GM12891 (cell line): Measurements from ENCODE around the gene HMCN2.

Source experiments
- DNase-seq: peaks from one replicate; pipeline ENCODE4 v3.0.0; 2011; ENCODE audit warnings: low spot score; ENCODE audit not compliant: insufficient read length
- FAIRE-seq: peaks from 2 replicates; lab custom pipeline; 2011; peaks lifted over from hg19 to GRCh38; lab: Jason Lieb, UNC
- PAX5 ChIP-seq: IDR thresholded peaks from 2 replicates; pipeline ENCODE4 v1.6.1; 2011; ENCODE audit warnings: low read length, moderate library complexity, mild to moderate bottlenecking; ENCODE audit not compliant: insufficient read depth, severe bottlenecking
- POLR2A ChIP-seq: IDR thresholded peaks from 2 replicates; pipeline ENCODE4 v1.6.1; 2011; ENCODE audit warnings: low read depth, low read length, control low read depth
- POLR2AphosphoS5 ChIP-seq: IDR thresholded peaks from 2 replicates; pipeline ENCODE4 v1.6.1; 2011; ENCODE audit warnings: low read depth, low read length, control low read depth
- POU2F2 ChIP-seq: IDR thresholded peaks from 2 replicates; pipeline ENCODE4 v1.6.1; 2011; ENCODE audit warnings: low read depth, mild to moderate bottlenecking, control low read depth, low read length, moderate library complexity
- SPI1 ChIP-seq: IDR thresholded peaks from 2 replicates; pipeline ENCODE4 v1.6.1; 2011; ENCODE audit warnings: low read depth, low read length, control low read depth
- TAF1 ChIP-seq: IDR thresholded peaks from 2 replicates; pipeline ENCODE4 v1.6.1; 2011; ENCODE audit warnings: low read depth, low read length, control low read depth

HMCN2 gene

GRCh38 chr9:130472184-130472705 is 206.7 kb downstream of the HMCN2 start:
- DNase-seq = no peak
- TF ChIP-seq POLR2AphosphoS5 (no peak), SPI1 (no peak), PAX5 (no peak), POLR2A (no peak), POU2F2 (no peak), TAF1 (no peak)
- FAIRE-seq = no peak

- DNase-seq (no peak), FAIRE-seq (no peak)
- no peak for TF ChIP-seq POLR2A
- TF ChIP-seq POLR2AphosphoS5 = no peak
- TF ChIP-seq PAX5 = no peak
- TF ChIP-seq SPI1 = no peak
- TF ChIP-seq POU2F2 = no peak
- no peak for TF ChIP-seq TAF1
Observed at GRCh38 chr9:130473009-130473408, 207.4 kb downstream of the HMCN2 start.

- FAIRE-seq (no peak), DNase-seq (no peak)
- no peak for TF ChIP-seq POLR2A
- TF ChIP-seq SPI1 = no peak
- TF ChIP-seq POLR2AphosphoS5 = no peak
- TF ChIP-seq TAF1 = no peak
- TF ChIP-seq PAX5 = no peak
- no peak for TF ChIP-seq POU2F2
Observed at GRCh38 chr9:130473566-130473965, 208.0 kb downstream of the HMCN2 start.

GRCh38 chr9:130474106-130474505 is 208.5 kb downstream of the HMCN2 start:
- FAIRE-seq = no peak
- no peak for DNase-seq
- TF ChIP-seq TAF1 = no peak
- no peak for TF ChIP-seq POLR2A
- no peak for TF ChIP-seq POU2F2
- no peak for TF ChIP-seq POLR2AphosphoS5
- TF ChIP-seq SPI1 = no peak
- no peak for TF ChIP-seq PAX5

- DNase-seq (no peak), FAIRE-seq (no peak)
- TF ChIP-seq TAF1 (no peak), POLR2AphosphoS5 (no peak), PAX5 (no peak), POU2F2 (no peak), POLR2A (no peak), SPI1 (no peak)
Observed at GRCh38 chr9:130476151-130476730, 210.7 kb downstream of the HMCN2 start.

GRCh38 chr9:130477564-130477963 is 212.0 kb downstream of the HMCN2 start:
- TF ChIP-seq POU2F2 (no peak), TAF1 (no peak), PAX5 (no peak), POLR2AphosphoS5 (no peak), SPI1 (no peak), POLR2A (no peak)
- FAIRE-seq = no peak
- DNase-seq = no peak

GRCh38 chr9:130478152-130478551 is 212.6 kb downstream of the HMCN2 start:
- no peak for FAIRE-seq
- TF ChIP-seq POU2F2 = no peak
- TF ChIP-seq POLR2AphosphoS5 = no peak
- TF ChIP-seq TAF1 = no peak
- TF ChIP-seq POLR2A = no peak
- no peak for TF ChIP-seq SPI1
- TF ChIP-seq PAX5 = no peak
- no peak for DNase-seq

- FAIRE-seq = no peak
- DNase-seq = no peak
Observed at GRCh38 chr9:130478736-130479575, 213.4 kb downstream of the HMCN2 start.

GRCh38 chr9:130479587-130479986 is 214.0 kb downstream of the HMCN2 start:
- DNase-seq (no peak), FAIRE-seq (no peak)
- TF ChIP-seq SPI1 = no peak
- no peak for TF ChIP-seq PAX5
- TF ChIP-seq POLR2AphosphoS5 = no peak
- no peak for TF ChIP-seq POLR2A
- TF ChIP-seq TAF1 = no peak
- no peak for TF ChIP-seq POU2F2

More at GRCh38 chr9:130478736-130479575, 213.4 kb downstream of the HMCN2 start:
- TF ChIP-seq POLR2A (no peak), TAF1 (no peak), POU2F2 (no peak), SPI1 (no peak), POLR2AphosphoS5 (no peak), PAX5 (no peak)

GRCh38 chr9:130480673-130481072 is 215.1 kb downstream of the HMCN2 start:
- FAIRE-seq (no peak), DNase-seq (no peak)
- TF ChIP-seq POLR2A (no peak), SPI1 (no peak), TAF1 (no peak), POU2F2 (no peak), POLR2AphosphoS5 (no peak), PAX5 (no peak)
